Omental fat pad (tissue), 4 donors: ENCODE data around the gene NPRL2. TPM values are rescaled to one million over a fixed set of nuclear protein-coding genes. Genes with fewer than 3 reads are reported as not detected.
A peak's percentile ranks its signal among the peaks of the same experiment; 100 is the strongest.

Source experiments
- ATAC-seq: fragments of 150-250 bp; one replicate; pipeline ENCODE4 v1.9.1; 2016; ENCODE audit warnings: mild to moderate bottlenecking, moderate library complexity; ENCODE audit not compliant: low FRiP score
- DNase-seq: peaks from one replicate; pipeline ENCODE4 v3.0.0-alpha.2; 2019; ENCODE audit warnings: low spot score
- CTCF ChIP-seq, 3 donors: fragments of 450-650 bp; IDR thresholded peaks; one replicate each; pipeline ENCODE4 v1.5.1; 2016 to 2017; ENCODE audit warnings: antibody characterized with exemption in 3 of 3, mild to moderate bottlenecking in 3 of 3, moderate library complexity in 2 of 3
- total RNA-seq, 4 donors: library from RNA; depleted of rRNA; stranded (reverse); fragments of >200 nt; gene quantifications; one replicate each; pipeline ENCODE4 v1.1.0, GENCODE V29; 2016

NPRL2 gene
- 10 to 100 TPM in 3 of 4 donors, 1 to 10 TPM in 1; 9.5 to 22.7 (median 13.9) TPM for total RNA-seq

GRCh38 chr3:50350527-50351322 is at the start of gene NPRL2, which contains the start of gene CYB561D2:
NPRL2 (minus strand) TSS chr3:50350775; CDS start chr3:50350652, 123 bp downstream.
CYB561D2 (plus strand) TSS chr3:50350862; CDS start chr3:50351434, 572 bp downstream.
- no peak for TF ChIP-seq CTCF (IDR thresholded peaks at IDR 0.05)
- ATAC-seq (peak; percentile 86), DNase-seq (peak; percentile 73)

- no peak for ATAC-seq
- no peak for DNase-seq
- no peak for TF ChIP-seq CTCF (IDR thresholded peaks at IDR 0.05)
These were observed 45.9 kb upstream of the NPRL2 start for GRCh38 chr3:50396502-50396901.

GRCh38 chr3:50395070-50395860 is 44.7 kb upstream of the NPRL2 start:
- TF ChIP-seq CTCF (IDR thresholded peaks at IDR 0.05), result no peak
- no peak for ATAC-seq
- DNase-seq, result no peak

- no peak for TF ChIP-seq CTCF (IDR thresholded peaks at IDR 0.05)
- no peak for ATAC-seq
- DNase-seq, result no peak
These were observed 42.5 kb upstream of the NPRL2 start for GRCh38 chr3:50393061-50393460.

GRCh38 chr3:50392101-50392715 is 41.6 kb upstream of the NPRL2 start:
- DNase-seq (no peak), ATAC-seq (no peak)
- TF ChIP-seq CTCF (IDR thresholded peaks at IDR 0.05), result no peak

GRCh38 chr3:50390508-50391224 is 40.1 kb upstream of the NPRL2 start:
- no peak for DNase-seq

More at GRCh38 chr3:50390508-50391224, 40.1 kb upstream of the NPRL2 start:
- no peak for TF ChIP-seq CTCF (IDR thresholded peaks at IDR 0.05)
- no peak for ATAC-seq
